ENCODE results near the gene CBLB. TPM values are rescaled to one million over a fixed set of nuclear protein-coding genes. Genes with fewer than 3 reads are reported as not detected.
A peak's percentile ranks its signal among the peaks of the same experiment; 100 is the strongest.

Gene CBLB
- total and polyA plus RNA-seq, 2 of the 4 experiments (the other 2 are of a cell fraction): 10.1 to 20.1 TPM

GRCh38 chr3:105905328-105905727, 36.5 kb upstream of the CBLB start:
- Histone ChIP-seq H3K4me1 (ENCODE audit: control insufficient read depth, insufficient read depth, low read length) (peaks cover 5% of the 10 kb centered on the region; the same call in 1 of the 2 replicates), H2BK15ac (ENCODE audit: low read depth, low read length) (no peak overlapping the region), H3K4me3 (ENCODE audit: insufficient read depth, low read depth, low read length) (no peak overlapping the region), H3K23ac (ENCODE audit: low read depth, low read length) (peak overlapping the region; percentile 42; the same call in 1 of the 2 replicates), H4K5ac (ENCODE audit: low read depth, low read length) (no peak overlapping the region), H3K27me3 (ENCODE audit: control insufficient read depth, insufficient read depth, low read length) (no peaks in the 10 kb centered on the region), H2AFZ (replicated peaks; ENCODE audit: low read length, poor library complexity) (no peak overlapping the region), H3K36me3 (ENCODE audit: control insufficient read depth, insufficient read depth, low read length) (no peaks in the 10 kb centered on the region), H3K56ac (ENCODE audit: extremely low read depth, insufficient read depth, low read length) (no peak overlapping the region), H2BK120ac (ENCODE audit: low read depth, low read length) (no peak overlapping the region), H2BK20ac (ENCODE audit: low read depth, low read length) (no peak overlapping the region), H3K9ac (ENCODE audit: low read depth, low read length) (no peak overlapping the region), H2BK5ac (ENCODE audit: low read depth, low read length, poor library complexity, severe bottlenecking) (no peak overlapping the region), H3K27ac (ENCODE audit: insufficient read depth, low read length) (no peak overlapping the region), H2AK9ac (replicated peaks; ENCODE audit: low read depth, low read length, poor library complexity) (no peak overlapping the region), H3K18ac (ENCODE audit: low read depth, low read length) (no peak overlapping the region), H3K4ac (ENCODE audit: low read depth, low read length) (no peak overlapping the region), H4K20me1 (ENCODE audit: insufficient read depth, low read length) (no peaks in the 10 kb centered on the region), H3K4me2 (ENCODE audit: low read depth, low read length) (no peak overlapping the region), H3K14ac (replicated peaks; ENCODE audit: low read depth, low read length) (no peak overlapping the region), H3K79me1 (ENCODE audit: low read depth in 1 of 2, low read length in 2 of 2) (no peaks in the 10 kb centered on the region), H4K8ac (ENCODE audit: low read depth in 2 of 2, low read length in 2 of 2) (no peak overlapping the region), H2AK5ac (ENCODE audit: low read depth, low read length) (no peak overlapping the region), H3K9me3 (ENCODE audit: control insufficient read depth, insufficient read depth, low read length) (no peaks in the 10 kb centered on the region), H4K91ac (ENCODE audit: insufficient read depth, low read depth, low read length) (no peak overlapping the region), H3K9me1 (ENCODE audit: insufficient read depth, low read length) (no peaks in the 10 kb centered on the region)
- DNase-seq: no peak
- TF ChIP-seq, protein P1, sequence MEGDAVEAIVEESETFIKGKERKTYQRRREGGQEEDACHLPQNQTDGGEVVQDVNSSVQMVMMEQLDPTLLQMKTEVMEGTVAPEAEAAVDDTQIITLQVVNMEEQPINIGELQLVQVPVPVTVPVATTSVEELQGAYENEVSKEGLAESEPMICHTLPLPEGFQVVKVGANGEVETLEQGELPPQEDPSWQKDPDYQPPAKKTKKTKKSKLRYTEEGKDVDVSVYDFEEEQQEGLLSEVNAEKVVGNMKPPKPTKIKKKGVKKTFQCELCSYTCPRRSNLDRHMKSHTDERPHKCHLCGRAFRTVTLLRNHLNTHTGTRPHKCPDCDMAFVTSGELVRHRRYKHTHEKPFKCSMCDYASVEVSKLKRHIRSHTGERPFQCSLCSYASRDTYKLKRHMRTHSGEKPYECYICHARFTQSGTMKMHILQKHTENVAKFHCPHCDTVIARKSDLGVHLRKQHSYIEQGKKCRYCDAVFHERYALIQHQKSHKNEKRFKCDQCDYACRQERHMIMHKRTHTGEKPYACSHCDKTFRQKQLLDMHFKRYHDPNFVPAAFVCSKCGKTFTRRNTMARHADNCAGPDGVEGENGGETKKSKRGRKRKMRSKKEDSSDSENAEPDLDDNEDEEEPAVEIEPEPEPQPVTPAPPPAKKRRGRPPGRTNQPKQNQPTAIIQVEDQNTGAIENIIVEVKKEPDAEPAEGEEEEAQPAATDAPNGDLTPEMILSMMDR (conservative IDR thresholded peaks at IDR 0.05; ENCODE audit: low read depth, low read length): no peak
- TF ChIP-seq SMC3 (IDR thresholded peaks at IDR 0.05; ENCODE audit: low read depth, low read length) (no peak), BHLHE40 (IDR thresholded peaks at IDR 0.05; ENCODE audit: low read depth, low read length) (no peak)
- ChIA-PET POLR2A (ENCODE audit: unreplicated experiment) (no interaction called here), CTCF (no interaction called here)
- whole genome bisulfite sequencing, 2 experiments (ENCODE audit: extremely low coverage in 2 of 2, insufficient read length in 1 of 2): no CpG with 5 or more reads among the region's 1 CpG
- in situ Hi-C loops (cut with MboI; ENCODE audit: low sequenced_read_pairs) (no loop called here), dilution Hi-C loops (cut with HindIII; ENCODE audit: low sequenced_read_pairs, unreplicated experiment) (no loop called here), intact Hi-C loops (cut with micrococcal nuclease) (no loop called here)
- no TSS peak for BruUV-seq (replicated peaks)
- ATAC-seq (ENCODE audit: low read depth): no peak
